ENCODE results near the gene GIPC2. TPM values are rescaled to one million over a fixed set of nuclear protein-coding genes. Genes with fewer than 3 reads are reported as not detected.

Gene GIPC2
- total RNA-seq, 1 donor from 2014 or later, result 4.2 TPM

DNA sequence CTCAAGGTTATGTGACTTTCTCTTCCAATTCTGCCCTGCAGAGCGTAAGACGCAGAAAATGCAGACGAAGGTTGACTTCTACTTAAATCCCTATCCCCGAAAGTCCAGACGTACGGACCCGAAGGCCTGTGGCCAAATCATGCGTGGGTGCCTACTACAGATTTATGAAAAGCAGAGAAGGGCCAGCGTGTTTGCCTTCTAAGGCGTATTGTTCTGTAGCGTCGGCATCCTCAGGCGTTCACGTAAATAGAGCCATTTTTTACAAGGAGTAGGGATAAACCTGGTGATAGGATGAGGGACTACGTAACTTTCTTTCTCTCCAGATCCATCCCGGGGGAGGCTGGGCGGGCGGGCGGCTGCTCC lies 222 bp upstream of the GIPC2 start:
- Mint-ChIP-seq H3K4me3 (ENCODE audit: low read depth) (peak overlapping the region; percentile 89), H3K9me3 (ENCODE audit: low read depth) (no peaks in the 10 kb centered on the region), H3K36me3 (ENCODE audit: insufficient read depth) (no peaks in the 10 kb centered on the region), H3K27me3 (peaks cover 18% of the 10 kb centered on the region), H3K27ac (peak overlapping the region; percentile 11), H3K4me1 (ENCODE audit: low read depth) (peaks cover 17% of the 10 kb centered on the region)
- TF ChIP-seq CTCF (IDR thresholded peaks at IDR 0.05; ENCODE audit: unreplicated experiment), result no peak
- DNase-seq (ENCODE audit: low spot score, unreplicated experiment), result no peak

DNA sequence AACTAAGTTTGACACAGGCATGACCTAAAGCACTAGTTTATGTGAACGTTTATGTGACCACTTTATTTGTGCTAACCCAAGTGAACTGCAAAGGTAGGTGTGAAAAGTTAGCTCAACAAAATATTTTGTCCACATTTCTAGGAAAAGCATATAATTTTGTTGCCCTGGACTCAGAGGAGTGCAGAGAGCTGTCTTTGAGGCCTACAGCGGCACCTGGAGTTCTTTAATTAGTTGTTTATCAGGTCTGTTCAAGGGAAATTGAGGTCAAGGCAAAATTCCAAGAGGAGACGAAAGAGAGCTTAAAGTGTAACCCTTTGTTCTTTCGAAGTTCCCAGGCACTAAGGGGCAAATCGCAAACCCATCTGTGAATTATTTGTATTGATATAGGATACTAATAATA lies 1.3 kb downstream of the GIPC2 start:
- no peak for DNase-seq (ENCODE audit: low spot score, unreplicated experiment)
- peaks cover 18% of the 10 kb centered on the region for H3K27me3 Mint-ChIP-seq
- H3K36me3 Mint-ChIP-seq (ENCODE audit: insufficient read depth), result no peaks in the 10 kb centered on the region
- no peak for TF ChIP-seq CTCF (IDR thresholded peaks at IDR 0.05; ENCODE audit: unreplicated experiment)
- H3K4me3 Mint-ChIP-seq (ENCODE audit: low read depth), result peak overlapping the region; percentile 89
- no peaks in the 10 kb centered on the region for H3K9me3 Mint-ChIP-seq (ENCODE audit: low read depth)
- H3K4me1 Mint-ChIP-seq (ENCODE audit: low read depth), result peaks cover 17% of the 10 kb centered on the region
- peak overlapping the region; percentile 81 for H3K27ac Mint-ChIP-seq

DNA sequence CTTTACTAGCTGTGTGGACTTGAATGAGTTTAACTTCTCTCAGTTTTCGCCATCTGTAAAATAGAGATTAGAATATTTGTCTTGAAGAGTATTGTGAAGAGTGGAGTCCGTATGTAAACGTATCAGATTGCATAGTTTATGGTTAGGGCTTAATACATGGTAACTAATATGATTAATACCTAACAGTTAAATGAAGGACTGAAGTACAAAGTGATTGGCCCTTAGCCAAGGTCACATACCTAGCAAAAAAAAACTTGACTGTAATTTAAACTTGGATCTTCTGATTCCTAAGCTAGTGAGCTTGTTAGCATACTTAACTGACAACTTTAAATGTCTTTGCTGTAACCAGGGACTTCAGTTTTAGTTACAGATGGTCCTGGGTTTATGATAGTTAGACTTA lies 1.9 kb downstream of the GIPC2 start:
- no peak for DNase-seq (ENCODE audit: low spot score, unreplicated experiment)
- Mint-ChIP-seq H3K36me3 (ENCODE audit: insufficient read depth) (no peaks in the 10 kb centered on the region), H3K4me1 (ENCODE audit: low read depth) (peaks cover 17% of the 10 kb centered on the region), H3K9me3 (ENCODE audit: low read depth) (no peaks in the 10 kb centered on the region), H3K27me3 (peaks cover 18% of the 10 kb centered on the region), H3K27ac (no peak overlapping the region), H3K4me3 (ENCODE audit: low read depth) (peak overlapping the region; percentile 54)
- no peak for TF ChIP-seq CTCF (IDR thresholded peaks at IDR 0.05; ENCODE audit: unreplicated experiment)

- DNase-seq (ENCODE audit: low spot score, unreplicated experiment), result no peak
- no peak for TF ChIP-seq CTCF (IDR thresholded peaks at IDR 0.05; ENCODE audit: unreplicated experiment)
- no peaks in the 10 kb centered on the region for H3K36me3 Mint-ChIP-seq (ENCODE audit: insufficient read depth)
- peaks cover 17% of the 10 kb centered on the region for H3K4me1 Mint-ChIP-seq (ENCODE audit: low read depth)
- no peak overlapping the region for H3K4me3 Mint-ChIP-seq (ENCODE audit: low read depth)
- no peaks in the 10 kb centered on the region for H3K9me3 Mint-ChIP-seq (ENCODE audit: low read depth)
- no peak overlapping the region for H3K27ac Mint-ChIP-seq
- H3K27me3 Mint-ChIP-seq, result peaks cover 18% of the 10 kb centered on the region
These were observed 2.7 kb downstream of the GIPC2 start for GRCh38 chr1:78048446-78048845.

DNA sequence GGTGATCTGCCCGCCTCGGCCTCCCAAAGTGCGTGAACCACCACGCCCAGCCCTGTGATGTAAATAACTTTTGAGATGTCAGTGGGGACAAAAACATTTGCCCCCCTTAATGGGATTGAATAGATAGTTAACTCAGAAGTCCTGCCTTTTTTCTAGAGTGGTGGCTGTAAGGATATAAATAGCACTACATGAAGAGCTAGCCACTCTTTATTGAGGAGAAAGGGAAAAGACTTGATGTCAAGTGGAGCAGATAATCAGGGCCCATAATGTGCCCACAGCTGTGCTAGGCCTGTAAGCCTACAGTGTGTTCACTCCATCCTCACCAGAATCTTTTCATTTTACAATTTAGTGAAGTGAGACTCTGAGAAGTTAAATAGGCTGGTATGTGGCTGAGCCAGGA lies 3.6 kb downstream of the GIPC2 start:
- Mint-ChIP-seq H3K9me3 (ENCODE audit: low read depth) (no peaks in the 10 kb centered on the region), H3K4me3 (ENCODE audit: low read depth) (no peak overlapping the region), H3K4me1 (ENCODE audit: low read depth) (peaks cover 17% of the 10 kb centered on the region), H3K27ac (no peak overlapping the region), H3K27me3 (peaks cover 17% of the 10 kb centered on the region), H3K36me3 (ENCODE audit: insufficient read depth) (no peaks in the 10 kb centered on the region)
- DNase-seq (ENCODE audit: low spot score, unreplicated experiment), result no peak
- no peak for TF ChIP-seq CTCF (IDR thresholded peaks at IDR 0.05; ENCODE audit: unreplicated experiment)

All from progenitor cell of endocrine pancreas (in vitro differentiated cells).